ENCODE data around the gene TBC1D20. TPM values are rescaled to one million over a fixed set of nuclear protein-coding genes. Genes with fewer than 3 reads are reported as not detected.
"Not testable (repeated sequence)": the region's sequence is repeated elsewhere in the genome, so short reads cannot be mapped to it uniquely, and the experiment has no call there.

Gene TBC1D20
- total RNA-seq, 1 donor from 2014 or later, result 40.6 TPM

- Histone ChIP-seq H3K27me3 (ENCODE audit: insufficient read depth, low read length) (no peaks in the 10 kb centered on the region), H3K4me3 (ENCODE audit: insufficient read depth, low read depth, low read length) (no peak overlapping the region), H3K4me1 (ENCODE audit: insufficient read depth, low read length) (peaks cover 13% of the 10 kb centered on the region), H3K79me2 (ENCODE audit: insufficient read depth, low read length) (peaks cover 68% of the 10 kb centered on the region), H4K20me1 (ENCODE audit: insufficient read depth, low read length) (peaks cover 57% of the 10 kb centered on the region), H3K36me3 (ENCODE audit: insufficient read depth, low read length) (no peaks in the 10 kb centered on the region), H3K9ac (ENCODE audit: low read length) (no peak overlapping the region), H3K9me3 (ENCODE audit: insufficient read depth, low read depth, low read length) (no peaks in the 10 kb centered on the region), H3K27ac (ENCODE audit: low read depth, low read length) (no peak overlapping the region), H3K4me2 (ENCODE audit: low read length) (peak overlapping the region; percentile 99), H2AFZ (ENCODE audit: low read depth, low read length) (no peak overlapping the region)
- TF ChIP-seq CTCF (IDR thresholded peaks at IDR 0.05; ENCODE audit: insufficient read depth, low read depth, low read length), result no peak
- TF ChIP-seq EZH2 (IDR thresholded peaks at IDR 0.05; ENCODE audit: insufficient read depth, low read length), result no peak
- Mint-ChIP-seq H3K27ac (ENCODE audit: unreplicated experiment) (peak overlapping the region; percentile 80), H3K36me3 (ENCODE audit: low read depth, unreplicated experiment) (peaks cover 8% of the 10 kb centered on the region), H3K4me1 (ENCODE audit: low read depth, unreplicated experiment) (peaks cover 20% of the 10 kb centered on the region), H3K4me3 (ENCODE audit: unreplicated experiment) (peak overlapping the region; percentile 98), H3K9me3 (ENCODE audit: unreplicated experiment) (peaks cover 2% of the 10 kb centered on the region), H3K27me3 (ENCODE audit: low read depth, unreplicated experiment) (no peaks in the 10 kb centered on the region)
- DNase-seq (ENCODE audit: low read depth) (no peak), FAIRE-seq (no peak)
Measured at GRCh38 chr20:460180-460579, 2.2 kb downstream of the TBC1D20 start.

- Histone ChIP-seq H3K4me2 (ENCODE audit: low read length) (no peak overlapping the region), H3K27ac (ENCODE audit: low read depth, low read length) (no peak overlapping the region), H3K36me3 (ENCODE audit: insufficient read depth, low read length) (no peaks in the 10 kb centered on the region), H2AFZ (ENCODE audit: low read depth, low read length) (no peak overlapping the region), H3K9me3 (ENCODE audit: insufficient read depth, low read depth, low read length) (no peaks in the 10 kb centered on the region), H3K79me2 (ENCODE audit: insufficient read depth, low read length) (peaks cover 82% of the 10 kb centered on the region), H3K27me3 (ENCODE audit: insufficient read depth, low read length) (no peaks in the 10 kb centered on the region), H4K20me1 (ENCODE audit: insufficient read depth, low read length) (peaks cover 69% of the 10 kb centered on the region), H3K9ac (ENCODE audit: low read length) (no peak overlapping the region), H3K4me3 (ENCODE audit: insufficient read depth, low read depth, low read length) (no peak overlapping the region), H3K4me1 (ENCODE audit: insufficient read depth, low read length) (peaks cover 13% of the 10 kb centered on the region)
- peaks cover 20% of the 10 kb centered on the region for H3K4me1 Mint-ChIP-seq (ENCODE audit: low read depth, unreplicated experiment)
- H3K27ac Mint-ChIP-seq (ENCODE audit: unreplicated experiment), result no peak overlapping the region
- DNase-seq (ENCODE audit: low read depth) (no peak), FAIRE-seq (no peak)
- H3K4me3 Mint-ChIP-seq (ENCODE audit: unreplicated experiment), result peak overlapping the region; percentile 42
- H3K36me3 Mint-ChIP-seq (ENCODE audit: low read depth, unreplicated experiment), result peaks cover 8% of the 10 kb centered on the region
- TF ChIP-seq EZH2 (IDR thresholded peaks at IDR 0.05; ENCODE audit: insufficient read depth, low read length), result no peak
- peaks cover 2% of the 10 kb centered on the region for H3K9me3 Mint-ChIP-seq (ENCODE audit: unreplicated experiment)
- H3K27me3 Mint-ChIP-seq (ENCODE audit: low read depth, unreplicated experiment), result no peaks in the 10 kb centered on the region
Measured at GRCh38 chr20:458776-459175, 3.6 kb downstream of the TBC1D20 start.

GRCh38 chr20:454951-455350, 7.4 kb downstream of the TBC1D20 start:
- peaks cover 9% of the 10 kb centered on the region for H3K4me1 Mint-ChIP-seq (ENCODE audit: low read depth, unreplicated experiment)
- no peak overlapping the region for H3K27ac Mint-ChIP-seq (ENCODE audit: unreplicated experiment)
- H3K79me2 ChIP-seq (ENCODE audit: insufficient read depth, low read length), result peaks cover 95% of the 10 kb centered on the region

GRCh38 chr20:452021-452420, 10.3 kb downstream of the TBC1D20 start:
- H3K4me2 ChIP-seq (ENCODE audit: low read length); H3K9ac ChIP-seq (ENCODE audit: low read length); H3K27ac Mint-ChIP-seq (ENCODE audit: unreplicated experiment); H3K27ac ChIP-seq (ENCODE audit: low read depth, low read length); H3K4me3 Mint-ChIP-seq (ENCODE audit: unreplicated experiment); H3K36me3 ChIP-seq (ENCODE audit: insufficient read depth, low read length); H3K9me3 Mint-ChIP-seq (ENCODE audit: unreplicated experiment); H2AFZ ChIP-seq (ENCODE audit: low read depth, low read length); H3K9me3 ChIP-seq (ENCODE audit: insufficient read depth, low read depth, low read length); DNase-seq (ENCODE audit: low read depth); FAIRE-seq; H3K27me3 ChIP-seq (ENCODE audit: insufficient read depth, low read length); H3K4me3 ChIP-seq (ENCODE audit: insufficient read depth, low read depth, low read length); H3K27me3 Mint-ChIP-seq (ENCODE audit: low read depth, unreplicated experiment); H3K4me1 Mint-ChIP-seq (ENCODE audit: low read depth, unreplicated experiment); H3K4me1 ChIP-seq (ENCODE audit: insufficient read depth, low read length): not testable (repeated sequence)
- Histone ChIP-seq H3K79me2 (ENCODE audit: insufficient read depth, low read length) (peaks cover 87% of the 10 kb centered on the region), H4K20me1 (ENCODE audit: insufficient read depth, low read length) (peaks cover 82% of the 10 kb centered on the region)
- peaks cover 11% of the 10 kb centered on the region for H3K36me3 Mint-ChIP-seq (ENCODE audit: low read depth, unreplicated experiment)

More at GRCh38 chr20:454951-455350, 7.4 kb downstream of the TBC1D20 start:
- no peak overlapping the region for H3K4me3 ChIP-seq (ENCODE audit: insufficient read depth, low read depth, low read length)
- FAIRE-seq, result no peak
- no peak overlapping the region for H2AFZ ChIP-seq (ENCODE audit: low read depth, low read length)
- H3K27ac ChIP-seq (ENCODE audit: low read depth, low read length), result no peak overlapping the region
- no peak overlapping the region for H3K4me2 ChIP-seq (ENCODE audit: low read length)
- H3K9me3 ChIP-seq (ENCODE audit: insufficient read depth, low read depth, low read length), result no peaks in the 10 kb centered on the region
- H3K9ac ChIP-seq (ENCODE audit: low read length), result no peak overlapping the region
- H3K27me3 ChIP-seq (ENCODE audit: insufficient read depth, low read length), result no peaks in the 10 kb centered on the region
- peaks cover 84% of the 10 kb centered on the region for H4K20me1 ChIP-seq (ENCODE audit: insufficient read depth, low read length)
- no peaks in the 10 kb centered on the region for H3K4me1 ChIP-seq (ENCODE audit: insufficient read depth, low read length)
- TF ChIP-seq EZH2 (IDR thresholded peaks at IDR 0.05; ENCODE audit: insufficient read depth, low read length) (no peak), CTCF (IDR thresholded peaks at IDR 0.05; ENCODE audit: insufficient read depth, low read depth, low read length) (no peak)
- no peak for DNase-seq (ENCODE audit: low read depth)
- Mint-ChIP-seq H3K4me3 (ENCODE audit: unreplicated experiment) (no peak overlapping the region), H3K9me3 (ENCODE audit: unreplicated experiment) (no peaks in the 10 kb centered on the region), H3K27me3 (ENCODE audit: low read depth, unreplicated experiment) (no peaks in the 10 kb centered on the region), H3K36me3 (ENCODE audit: low read depth, unreplicated experiment) (peaks cover 10% of the 10 kb centered on the region)
- no peaks in the 10 kb centered on the region for H3K36me3 ChIP-seq (ENCODE audit: insufficient read depth, low read length)

All from astrocyte (in vitro differentiated cells and primary cell).